ENCODE data around the gene FCSK.

FCSK gene

DNA sequence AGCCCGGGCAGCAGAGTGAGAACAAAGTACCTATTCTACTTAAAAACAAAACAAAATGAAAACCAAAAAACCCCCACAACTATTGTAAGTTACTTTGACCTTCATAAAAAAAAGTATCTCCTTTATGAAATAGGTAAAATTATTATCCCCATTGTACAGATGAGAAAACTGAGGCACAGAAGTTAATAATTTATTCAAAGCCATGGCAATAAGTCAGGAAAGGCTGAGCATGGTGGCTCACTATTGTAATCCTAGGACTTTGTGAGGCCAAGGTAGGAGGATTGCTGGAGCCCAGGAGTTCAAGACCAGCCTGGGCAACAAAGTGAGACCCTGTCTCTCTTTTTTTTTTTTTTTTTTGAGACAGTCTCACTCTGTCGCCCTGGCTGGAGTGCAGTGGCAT, 30.5 kb downstream of the FCSK start:
- TF ChIP-seq, protein P1, sequence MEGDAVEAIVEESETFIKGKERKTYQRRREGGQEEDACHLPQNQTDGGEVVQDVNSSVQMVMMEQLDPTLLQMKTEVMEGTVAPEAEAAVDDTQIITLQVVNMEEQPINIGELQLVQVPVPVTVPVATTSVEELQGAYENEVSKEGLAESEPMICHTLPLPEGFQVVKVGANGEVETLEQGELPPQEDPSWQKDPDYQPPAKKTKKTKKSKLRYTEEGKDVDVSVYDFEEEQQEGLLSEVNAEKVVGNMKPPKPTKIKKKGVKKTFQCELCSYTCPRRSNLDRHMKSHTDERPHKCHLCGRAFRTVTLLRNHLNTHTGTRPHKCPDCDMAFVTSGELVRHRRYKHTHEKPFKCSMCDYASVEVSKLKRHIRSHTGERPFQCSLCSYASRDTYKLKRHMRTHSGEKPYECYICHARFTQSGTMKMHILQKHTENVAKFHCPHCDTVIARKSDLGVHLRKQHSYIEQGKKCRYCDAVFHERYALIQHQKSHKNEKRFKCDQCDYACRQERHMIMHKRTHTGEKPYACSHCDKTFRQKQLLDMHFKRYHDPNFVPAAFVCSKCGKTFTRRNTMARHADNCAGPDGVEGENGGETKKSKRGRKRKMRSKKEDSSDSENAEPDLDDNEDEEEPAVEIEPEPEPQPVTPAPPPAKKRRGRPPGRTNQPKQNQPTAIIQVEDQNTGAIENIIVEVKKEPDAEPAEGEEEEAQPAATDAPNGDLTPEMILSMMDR (IDR thresholded peaks at IDR 0.05; ENCODE audit: borderline replicate concordance, insufficient read depth, low read depth, low read length) = no peak
- no peak overlapping the region for H3K4me3 ChIP-seq (ENCODE audit: low read depth, low read length)

DNA sequence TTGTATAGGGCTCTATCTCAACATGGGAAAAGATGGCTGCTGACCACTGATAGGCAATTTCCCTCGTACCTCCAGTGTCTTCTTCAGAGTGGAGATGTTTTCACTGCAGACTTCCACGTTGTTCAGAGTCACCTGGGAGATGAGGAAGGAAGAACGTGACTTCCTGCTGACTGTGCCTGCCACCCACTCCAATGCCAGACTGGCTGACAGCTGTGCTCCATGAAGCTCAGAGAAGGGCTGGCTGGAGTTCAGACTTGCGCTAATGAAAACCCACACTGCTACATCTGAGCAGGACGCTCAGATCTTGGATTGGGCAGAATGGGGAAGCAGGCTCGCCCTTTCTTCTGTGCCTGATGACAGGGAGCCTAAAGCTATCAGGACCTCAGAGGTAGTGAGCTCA, 35.9 kb downstream of the FCSK start:
- TF ChIP-seq, protein P1 (IDR thresholded peaks at IDR 0.05; ENCODE audit: borderline replicate concordance, insufficient read depth, low read depth, low read length) = no peak
- no peak overlapping the region for H3K4me3 ChIP-seq (ENCODE audit: low read depth, low read length)

DNA sequence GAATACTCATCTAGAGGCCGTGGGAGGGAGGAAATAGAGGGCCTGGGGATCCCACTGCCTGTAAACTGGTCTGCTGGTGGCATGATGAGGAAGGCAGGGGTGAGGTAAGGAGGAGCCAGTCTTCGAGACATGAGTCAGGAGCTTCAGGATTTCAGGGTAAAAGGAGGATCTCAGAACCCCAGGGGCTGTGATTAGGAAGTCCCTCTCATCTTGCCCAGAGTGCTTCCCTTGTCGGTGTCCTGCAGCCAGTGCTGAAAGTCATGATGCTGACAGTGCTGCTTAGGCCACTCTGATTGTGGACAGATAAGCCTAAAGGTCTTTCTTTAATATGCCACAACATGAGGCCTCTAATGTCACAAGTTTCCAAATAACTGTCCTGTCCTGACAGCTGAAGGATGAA, 39.4 kb downstream of the FCSK start:
- TF ChIP-seq, protein P1 (IDR thresholded peaks at IDR 0.05; ENCODE audit: borderline replicate concordance, insufficient read depth, low read depth, low read length) = no peak
- no peak overlapping the region for H3K4me3 ChIP-seq (ENCODE audit: low read depth, low read length)

DNA sequence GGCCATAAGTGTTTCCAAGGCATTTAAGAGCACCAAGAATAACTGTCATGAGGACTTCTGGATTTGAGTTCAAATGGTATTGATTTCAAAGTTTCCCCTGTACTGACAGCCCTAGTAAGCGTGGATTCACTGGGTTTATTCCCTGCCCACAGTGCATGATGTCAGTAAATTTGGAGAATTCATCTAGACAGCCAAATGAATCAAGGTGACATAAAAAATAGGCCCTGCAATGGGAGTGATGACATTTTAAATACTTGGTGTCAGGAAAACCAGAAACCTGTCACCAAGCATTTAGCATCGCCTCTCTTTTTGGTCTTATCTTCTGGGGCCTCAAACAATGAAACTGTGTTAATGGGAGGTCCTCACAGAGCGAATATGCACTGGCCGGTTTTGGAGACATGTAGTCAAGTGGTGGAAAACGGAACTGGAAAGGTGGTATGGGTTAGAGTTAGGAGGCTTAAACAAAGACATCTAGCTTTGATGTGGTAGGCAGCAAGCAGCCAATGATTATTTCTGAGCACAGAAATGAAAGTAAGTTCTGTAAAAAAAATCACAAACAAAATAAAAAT, 39.9 kb downstream of the FCSK start:
- TF ChIP-seq, protein P1 (IDR thresholded peaks at IDR 0.05; ENCODE audit: borderline replicate concordance, insufficient read depth, low read depth, low read length) = no peak

DNA sequence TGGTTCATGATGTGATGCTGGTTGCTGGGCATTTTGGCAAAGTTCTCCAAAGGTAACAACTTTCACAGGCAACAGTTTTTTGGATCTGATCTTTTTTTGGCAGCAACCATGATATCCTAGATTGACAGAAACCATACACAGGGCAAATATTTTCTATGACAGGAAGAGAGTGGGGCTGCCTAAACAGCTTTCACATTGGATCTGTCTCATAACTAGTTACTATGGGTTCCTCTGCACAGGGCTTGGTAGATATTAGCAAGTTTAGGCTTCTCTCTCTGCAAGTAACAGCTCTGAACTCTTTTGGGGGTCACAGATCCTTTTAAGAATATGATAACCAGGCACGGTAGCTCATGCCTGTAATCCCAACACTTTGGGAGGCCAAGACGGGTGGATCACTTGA, 40.4 kb downstream of the FCSK start:
- TF ChIP-seq, protein P1 (IDR thresholded peaks at IDR 0.05; ENCODE audit: borderline replicate concordance, insufficient read depth, low read depth, low read length) = no peak

More for the DNA sequence above, 39.9 kb downstream of the FCSK start:
- no peak overlapping the region for H3K4me3 ChIP-seq (ENCODE audit: low read depth, low read length)

DNA sequence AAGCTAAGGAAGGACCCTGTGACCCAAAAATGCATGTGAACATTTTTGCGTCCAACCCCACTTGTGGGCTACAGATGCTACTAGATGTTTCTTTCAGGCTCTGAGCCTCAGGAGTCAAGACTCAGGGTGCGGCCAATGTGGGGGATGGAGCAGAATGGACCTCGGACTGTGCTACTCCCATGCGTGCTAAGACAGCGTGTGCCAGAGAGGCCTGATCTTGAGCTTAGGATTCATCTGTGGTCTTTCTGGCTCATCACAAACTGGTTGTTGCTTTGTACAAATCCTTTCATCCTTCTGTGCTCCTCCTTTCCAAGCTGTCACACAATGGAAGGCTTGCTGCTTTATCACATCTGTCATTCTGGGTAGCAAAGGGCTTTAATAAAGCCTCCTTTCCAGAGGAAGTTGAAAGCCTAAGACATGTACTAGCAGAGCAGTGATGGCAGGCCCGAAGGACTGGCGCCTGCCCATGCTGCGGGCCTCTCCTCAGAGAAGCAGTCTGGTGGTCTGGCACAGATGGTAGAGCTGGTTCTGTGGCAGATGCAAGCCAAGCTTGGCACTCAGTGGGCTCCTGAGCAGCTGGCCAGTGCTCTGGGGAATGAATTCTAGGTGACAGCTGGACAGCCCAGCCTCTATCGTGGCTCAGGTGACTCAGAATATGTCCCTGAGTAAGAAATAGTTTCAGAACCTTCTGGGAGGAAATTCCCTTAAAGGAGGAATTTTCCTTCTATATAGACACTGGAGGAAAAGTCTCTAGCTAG, 41.2 kb downstream of the FCSK start:
- TF ChIP-seq, protein P1 (IDR thresholded peaks at IDR 0.05; ENCODE audit: borderline replicate concordance, insufficient read depth, low read depth, low read length) = no peak
- no peak overlapping the region for H3K4me3 ChIP-seq (ENCODE audit: low read depth, low read length)

More for the DNA sequence above, 40.4 kb downstream of the FCSK start:
- H3K4me3 ChIP-seq (ENCODE audit: low read depth, low read length) = no peak overlapping the region

DNA sequence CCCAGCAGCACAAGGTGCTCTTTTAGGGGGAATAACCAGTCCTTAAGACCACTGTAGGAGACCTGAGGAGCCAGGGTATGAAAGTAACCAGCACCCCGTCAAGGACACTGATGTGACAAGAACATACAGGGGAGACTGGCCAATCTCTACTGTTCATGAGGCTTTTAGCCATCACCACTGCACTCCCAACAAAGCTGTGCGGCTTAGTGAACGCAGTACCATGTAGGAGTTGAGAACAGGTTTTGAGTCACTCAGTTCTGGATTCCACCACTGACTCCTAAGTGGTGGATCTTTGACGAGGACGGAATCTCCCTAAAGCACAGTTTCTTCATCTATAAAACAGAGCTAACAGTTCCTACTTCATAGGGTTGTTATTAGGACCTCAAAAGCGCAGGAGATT, 42.1 kb downstream of the FCSK start:
- TF ChIP-seq, protein P1 (IDR thresholded peaks at IDR 0.05; ENCODE audit: borderline replicate concordance, insufficient read depth, low read depth, low read length) = no peak
- H3K4me3 ChIP-seq (ENCODE audit: low read depth, low read length) = no peak overlapping the region

All from GM12875 (cell line).